Gastroesophageal sphincter (tissue), 3 donors: ENCODE data around the gene PAN2.

ENCODE experiments used
- EP300 ChIP-seq: sonication (generic); formaldehyde crosslinking; IDR thresholded peaks from one replicate; pipeline ENCODE4 v1.6.1; 2017; ENCODE audit warnings: antibody characterized with exemption, mild to moderate bottlenecking
- POLR2A ChIP-seq, 2 donors: fragments of 450-650 bp; IDR thresholded peaks; one replicate each; pipeline ENCODE4 v1.6.1; 2017; ENCODE audit warnings: antibody characterized with exemption in 2 of 2, mild to moderate bottlenecking in 2 of 2, moderate library complexity in 1 of 2
- TF ChIP-seq, protein P1 (sequence below), 4 experiments: fragments of 200-600 bp in 2 of 4; fragments of 450-650 bp in 2 of 4; sonication (generic) in 1 of 4; IDR thresholded peaks; one replicate each; pipeline ENCODE4 v1.5.1; 2017 to 2019; ENCODE audit warnings: antibody characterized with exemption in 4 of 4, mild to moderate bottlenecking in 2 of 4, moderate library complexity in 2 of 4

- TF ChIP-seq, protein P1, sequence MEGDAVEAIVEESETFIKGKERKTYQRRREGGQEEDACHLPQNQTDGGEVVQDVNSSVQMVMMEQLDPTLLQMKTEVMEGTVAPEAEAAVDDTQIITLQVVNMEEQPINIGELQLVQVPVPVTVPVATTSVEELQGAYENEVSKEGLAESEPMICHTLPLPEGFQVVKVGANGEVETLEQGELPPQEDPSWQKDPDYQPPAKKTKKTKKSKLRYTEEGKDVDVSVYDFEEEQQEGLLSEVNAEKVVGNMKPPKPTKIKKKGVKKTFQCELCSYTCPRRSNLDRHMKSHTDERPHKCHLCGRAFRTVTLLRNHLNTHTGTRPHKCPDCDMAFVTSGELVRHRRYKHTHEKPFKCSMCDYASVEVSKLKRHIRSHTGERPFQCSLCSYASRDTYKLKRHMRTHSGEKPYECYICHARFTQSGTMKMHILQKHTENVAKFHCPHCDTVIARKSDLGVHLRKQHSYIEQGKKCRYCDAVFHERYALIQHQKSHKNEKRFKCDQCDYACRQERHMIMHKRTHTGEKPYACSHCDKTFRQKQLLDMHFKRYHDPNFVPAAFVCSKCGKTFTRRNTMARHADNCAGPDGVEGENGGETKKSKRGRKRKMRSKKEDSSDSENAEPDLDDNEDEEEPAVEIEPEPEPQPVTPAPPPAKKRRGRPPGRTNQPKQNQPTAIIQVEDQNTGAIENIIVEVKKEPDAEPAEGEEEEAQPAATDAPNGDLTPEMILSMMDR (IDR thresholded peaks at IDR 0.05) = no peak
- no peak for TF ChIP-seq EP300
- TF ChIP-seq POLR2A (IDR thresholded peaks at IDR 0.05) = no peak
Observed at GRCh38 chr12:56307221-56307965, 26.4 kb downstream of the PAN2 start.
